DOHH2 (cell line): ENCODE measurements around the gene IL1RN.

Experiments used
- EZH2phosphoT487 ChIP-seq: fragments of 200-600 bp; sonication (generic); IDR thresholded peaks from 2 replicates; pipeline ENCODE4 v1.6.1; 2017; ENCODE audit warnings: borderline replicate concordance, mild to moderate bottlenecking, antibody characterized with exemption, low read length, moderate library complexity, mixed read lengths
- TF ChIP-seq, protein P1 (sequence below): fragments of 200-600 bp; sonication (generic); IDR thresholded peaks from one replicate; pipeline ENCODE4 v1.5.1; 2014; ENCODE audit warnings: antibody characterized with exemption, mild to moderate bottlenecking, low read depth, low read length; ENCODE audit not compliant: poor library complexity, severe bottlenecking

DNA sequence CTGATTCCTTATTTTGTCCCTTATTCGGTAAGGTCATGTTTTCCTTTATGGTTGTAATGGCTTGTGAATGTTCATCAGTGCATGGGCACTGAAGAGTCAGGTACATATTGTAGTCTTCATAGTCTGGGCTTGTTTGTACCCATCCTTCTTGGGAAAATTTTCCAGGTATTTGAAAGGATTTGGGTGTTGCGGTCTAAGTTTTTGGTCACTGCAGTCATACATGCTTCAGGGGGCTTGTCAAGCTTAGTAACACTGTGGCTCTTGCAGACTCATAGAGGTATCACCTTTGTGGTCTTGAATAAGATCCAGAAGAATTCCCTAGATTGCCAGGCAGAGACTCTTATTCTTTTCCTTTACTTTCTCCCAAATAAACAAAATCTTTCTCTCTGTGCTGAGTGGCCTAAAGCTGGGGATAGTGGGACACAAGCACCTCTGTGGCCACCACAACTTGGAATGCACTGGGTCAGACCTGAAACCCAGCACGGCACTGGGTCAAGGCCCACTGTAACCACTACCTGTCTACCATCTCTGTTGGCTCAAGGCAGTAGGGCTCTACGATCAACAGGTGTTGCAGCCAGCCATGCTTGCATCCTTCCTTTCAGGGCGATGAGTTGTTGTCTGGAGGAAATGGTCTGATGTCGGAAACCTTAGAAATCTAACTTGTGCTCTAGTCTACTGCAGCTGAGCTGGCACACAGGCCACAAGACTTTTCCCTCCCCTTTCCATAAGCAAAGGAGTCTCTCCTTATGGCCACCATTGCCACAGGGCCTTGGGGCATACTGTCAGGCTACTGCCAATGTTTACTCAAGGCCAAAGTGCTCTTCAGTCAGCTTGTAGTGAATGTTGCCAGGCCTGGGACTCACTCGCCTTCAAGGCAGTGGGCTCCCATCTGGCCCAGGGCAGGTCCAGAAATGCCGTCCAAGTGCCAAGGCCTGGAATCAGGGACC is 21.5 kb downstream of the IL1RN start:
- TF ChIP-seq, protein P1, sequence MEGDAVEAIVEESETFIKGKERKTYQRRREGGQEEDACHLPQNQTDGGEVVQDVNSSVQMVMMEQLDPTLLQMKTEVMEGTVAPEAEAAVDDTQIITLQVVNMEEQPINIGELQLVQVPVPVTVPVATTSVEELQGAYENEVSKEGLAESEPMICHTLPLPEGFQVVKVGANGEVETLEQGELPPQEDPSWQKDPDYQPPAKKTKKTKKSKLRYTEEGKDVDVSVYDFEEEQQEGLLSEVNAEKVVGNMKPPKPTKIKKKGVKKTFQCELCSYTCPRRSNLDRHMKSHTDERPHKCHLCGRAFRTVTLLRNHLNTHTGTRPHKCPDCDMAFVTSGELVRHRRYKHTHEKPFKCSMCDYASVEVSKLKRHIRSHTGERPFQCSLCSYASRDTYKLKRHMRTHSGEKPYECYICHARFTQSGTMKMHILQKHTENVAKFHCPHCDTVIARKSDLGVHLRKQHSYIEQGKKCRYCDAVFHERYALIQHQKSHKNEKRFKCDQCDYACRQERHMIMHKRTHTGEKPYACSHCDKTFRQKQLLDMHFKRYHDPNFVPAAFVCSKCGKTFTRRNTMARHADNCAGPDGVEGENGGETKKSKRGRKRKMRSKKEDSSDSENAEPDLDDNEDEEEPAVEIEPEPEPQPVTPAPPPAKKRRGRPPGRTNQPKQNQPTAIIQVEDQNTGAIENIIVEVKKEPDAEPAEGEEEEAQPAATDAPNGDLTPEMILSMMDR: no peak
- TF ChIP-seq EZH2phosphoT487: no peak
